ENCODE results near the gene IFFO2.
"Not testable (repeated sequence)": the region's sequence is repeated elsewhere in the genome, so short reads cannot be mapped to it uniquely, and the experiment has no call there.

The IFFO2 gene

GRCh38 chr1:18891858-18892257, 64.6 kb downstream of the IFFO2 start:
- H3K36me3 ChIP-seq (ENCODE audit: insufficient read depth, low read depth, low read length); H3K4me1 ChIP-seq (ENCODE audit: insufficient read depth, low read length); H3K4me3 ChIP-seq (ENCODE audit: low read length); H3K9me3 ChIP-seq (ENCODE audit: insufficient read depth, low read depth, low read length); H3K27ac ChIP-seq (ENCODE audit: low read length); H3K9ac ChIP-seq (ENCODE audit: low read depth, low read length); H3K27me3 ChIP-seq (ENCODE audit: insufficient read depth, low read length): not testable (repeated sequence)

GRCh38 chr1:18891426-18891780, 65.1 kb downstream of the IFFO2 start:
- Histone ChIP-seq H3K27me3 (ENCODE audit: insufficient read depth, low read length) (no peaks in the 10 kb centered on the region), H3K27ac (ENCODE audit: low read length) (no peak overlapping the region), H3K36me3 (ENCODE audit: insufficient read depth, low read depth, low read length) (peaks cover 3% of the 10 kb centered on the region; the same call in 1 of the 2 replicates), H3K9me3 (ENCODE audit: insufficient read depth, low read depth, low read length) (no peaks in the 10 kb centered on the region), H3K9ac (ENCODE audit: low read depth, low read length) (no peak overlapping the region), H3K4me1 (ENCODE audit: insufficient read depth, low read length) (no peaks in the 10 kb centered on the region), H3K4me3 (ENCODE audit: low read length) (no peak overlapping the region)

GRCh38 chr1:18890706-18891425, 65.6 kb downstream of the IFFO2 start:
- no peak overlapping the region for H3K9ac ChIP-seq (ENCODE audit: low read depth, low read length)
- H3K4me3 ChIP-seq (ENCODE audit: low read length): no peak overlapping the region
- no peak overlapping the region for H3K27ac ChIP-seq (ENCODE audit: low read length)
- peaks cover 8% of the 10 kb centered on the region; the same call in 1 of the 2 replicates for H3K36me3 ChIP-seq (ENCODE audit: insufficient read depth, low read depth, low read length)
- H3K27me3 ChIP-seq (ENCODE audit: insufficient read depth, low read length): no peaks in the 10 kb centered on the region
- no peaks in the 10 kb centered on the region for H3K9me3 ChIP-seq (ENCODE audit: insufficient read depth, low read depth, low read length)
- H3K4me1 ChIP-seq (ENCODE audit: insufficient read depth, low read length): no peaks in the 10 kb centered on the region

GRCh38 chr1:18886003-18886335, 70.5 kb downstream of the IFFO2 start:
- no peaks in the 10 kb centered on the region for H3K27me3 ChIP-seq (ENCODE audit: insufficient read depth, low read length)
- no peak overlapping the region for H3K4me3 ChIP-seq (ENCODE audit: low read length)
- H3K9ac ChIP-seq (ENCODE audit: low read depth, low read length): no peak overlapping the region
- no peaks in the 10 kb centered on the region for H3K9me3 ChIP-seq (ENCODE audit: insufficient read depth, low read depth, low read length)
- H3K36me3 ChIP-seq (ENCODE audit: insufficient read depth, low read depth, low read length): peaks cover 36% of the 10 kb centered on the region
- H3K27ac ChIP-seq (ENCODE audit: low read length): no peak overlapping the region
- H3K4me1 ChIP-seq (ENCODE audit: insufficient read depth, low read length): no peaks in the 10 kb centered on the region

- Histone ChIP-seq H3K9ac (ENCODE audit: low read depth, low read length) (no peak overlapping the region), H3K4me1 (ENCODE audit: insufficient read depth, low read length) (no peaks in the 10 kb centered on the region), H3K9me3 (ENCODE audit: insufficient read depth, low read depth, low read length) (no peaks in the 10 kb centered on the region), H3K4me3 (ENCODE audit: low read length) (no peak overlapping the region), H3K27me3 (ENCODE audit: insufficient read depth, low read length) (no peaks in the 10 kb centered on the region), H3K36me3 (ENCODE audit: insufficient read depth, low read depth, low read length) (peaks cover 36% of the 10 kb centered on the region), H3K27ac (ENCODE audit: low read length) (no peak overlapping the region)
Observed at GRCh38 chr1:18885311-18886002, 71.0 kb downstream of the IFFO2 start.

- H3K4me1 ChIP-seq (ENCODE audit: insufficient read depth, low read length): no peaks in the 10 kb centered on the region
- H3K27me3 ChIP-seq (ENCODE audit: insufficient read depth, low read length): no peaks in the 10 kb centered on the region
- peaks cover 36% of the 10 kb centered on the region for H3K36me3 ChIP-seq (ENCODE audit: insufficient read depth, low read depth, low read length)
- no peak overlapping the region for H3K4me3 ChIP-seq (ENCODE audit: low read length)
- no peak overlapping the region for H3K9ac ChIP-seq (ENCODE audit: low read depth, low read length)
- no peak overlapping the region for H3K27ac ChIP-seq (ENCODE audit: low read length)
- H3K9me3 ChIP-seq (ENCODE audit: insufficient read depth, low read depth, low read length): no peaks in the 10 kb centered on the region
Observed at GRCh38 chr1:18884727-18885126, 71.7 kb downstream of the IFFO2 start.

- Histone ChIP-seq H3K9ac (ENCODE audit: low read depth, low read length) (no peak overlapping the region), H3K27me3 (ENCODE audit: insufficient read depth, low read length) (no peaks in the 10 kb centered on the region), H3K4me1 (ENCODE audit: insufficient read depth, low read length) (no peaks in the 10 kb centered on the region), H3K9me3 (ENCODE audit: insufficient read depth, low read depth, low read length) (no peaks in the 10 kb centered on the region), H3K4me3 (ENCODE audit: low read length) (no peak overlapping the region), H3K36me3 (ENCODE audit: insufficient read depth, low read depth, low read length) (peaks cover 36% of the 10 kb centered on the region), H3K27ac (ENCODE audit: low read length) (no peak overlapping the region)
Observed at GRCh38 chr1:18884419-18884717, 72.1 kb downstream of the IFFO2 start.

- H3K4me1 ChIP-seq (ENCODE audit: insufficient read depth, low read length): no peaks in the 10 kb centered on the region
- peaks cover 36% of the 10 kb centered on the region for H3K36me3 ChIP-seq (ENCODE audit: insufficient read depth, low read depth, low read length)
- H3K9me3 ChIP-seq (ENCODE audit: insufficient read depth, low read depth, low read length): no peaks in the 10 kb centered on the region
- no peak overlapping the region for H3K9ac ChIP-seq (ENCODE audit: low read depth, low read length)
- H3K27me3 ChIP-seq (ENCODE audit: insufficient read depth, low read length): no peaks in the 10 kb centered on the region
- no peak overlapping the region for H3K27ac ChIP-seq (ENCODE audit: low read length)
- H3K4me3 ChIP-seq (ENCODE audit: low read length): no peak overlapping the region
Observed at GRCh38 chr1:18883636-18884418, 72.6 kb downstream of the IFFO2 start.

GRCh38 chr1:18883079-18883478, 73.4 kb downstream of the IFFO2 start:
- H3K9ac ChIP-seq (ENCODE audit: low read depth, low read length): no peak overlapping the region

GRCh38 chr1:18882486-18882885, 74.0 kb downstream of the IFFO2 start:
- H3K4me1 ChIP-seq (ENCODE audit: insufficient read depth, low read length): no peaks in the 10 kb centered on the region
- no peak overlapping the region for H3K4me3 ChIP-seq (ENCODE audit: low read length)
- no peaks in the 10 kb centered on the region for H3K27me3 ChIP-seq (ENCODE audit: insufficient read depth, low read length)
- H3K36me3 ChIP-seq (ENCODE audit: insufficient read depth, low read depth, low read length): peaks cover 36% of the 10 kb centered on the region
- no peak overlapping the region for H3K9ac ChIP-seq (ENCODE audit: low read depth, low read length)
- no peaks in the 10 kb centered on the region for H3K9me3 ChIP-seq (ENCODE audit: insufficient read depth, low read depth, low read length)
- no peak overlapping the region for H3K27ac ChIP-seq (ENCODE audit: low read length)

More at GRCh38 chr1:18883079-18883478, 73.4 kb downstream of the IFFO2 start:
- Histone ChIP-seq H3K27ac (ENCODE audit: low read length) (no peak overlapping the region), H3K36me3 (ENCODE audit: insufficient read depth, low read depth, low read length) (peaks cover 36% of the 10 kb centered on the region), H3K4me3 (ENCODE audit: low read length) (no peak overlapping the region), H3K4me1 (ENCODE audit: insufficient read depth, low read length) (no peaks in the 10 kb centered on the region), H3K9me3 (ENCODE audit: insufficient read depth, low read depth, low read length) (no peaks in the 10 kb centered on the region), H3K27me3 (ENCODE audit: insufficient read depth, low read length) (no peaks in the 10 kb centered on the region)

GRCh38 chr1:18881642-18882431, 74.6 kb downstream of the IFFO2 start:
- no peak overlapping the region for H3K9ac ChIP-seq (ENCODE audit: low read depth, low read length)
- no peaks in the 10 kb centered on the region for H3K27me3 ChIP-seq (ENCODE audit: insufficient read depth, low read length)
- no peaks in the 10 kb centered on the region for H3K9me3 ChIP-seq (ENCODE audit: insufficient read depth, low read depth, low read length)
- peaks cover 36% of the 10 kb centered on the region for H3K36me3 ChIP-seq (ENCODE audit: insufficient read depth, low read depth, low read length)
- H3K27ac ChIP-seq (ENCODE audit: low read length): no peak overlapping the region
- no peaks in the 10 kb centered on the region for H3K4me1 ChIP-seq (ENCODE audit: insufficient read depth, low read length)
- no peak overlapping the region for H3K4me3 ChIP-seq (ENCODE audit: low read length)

Measured in iPS-20b (cell line).